Measurements from ENCODE around the gene SPATA32.

GRCh38 chr17:45291171-45291805 lies 29.4 kb upstream of the SPATA32 start:
- no peak for TF ChIP-seq POLR2A (IDR thresholded peaks at IDR 0.05)
- TF ChIP-seq, protein P1, sequence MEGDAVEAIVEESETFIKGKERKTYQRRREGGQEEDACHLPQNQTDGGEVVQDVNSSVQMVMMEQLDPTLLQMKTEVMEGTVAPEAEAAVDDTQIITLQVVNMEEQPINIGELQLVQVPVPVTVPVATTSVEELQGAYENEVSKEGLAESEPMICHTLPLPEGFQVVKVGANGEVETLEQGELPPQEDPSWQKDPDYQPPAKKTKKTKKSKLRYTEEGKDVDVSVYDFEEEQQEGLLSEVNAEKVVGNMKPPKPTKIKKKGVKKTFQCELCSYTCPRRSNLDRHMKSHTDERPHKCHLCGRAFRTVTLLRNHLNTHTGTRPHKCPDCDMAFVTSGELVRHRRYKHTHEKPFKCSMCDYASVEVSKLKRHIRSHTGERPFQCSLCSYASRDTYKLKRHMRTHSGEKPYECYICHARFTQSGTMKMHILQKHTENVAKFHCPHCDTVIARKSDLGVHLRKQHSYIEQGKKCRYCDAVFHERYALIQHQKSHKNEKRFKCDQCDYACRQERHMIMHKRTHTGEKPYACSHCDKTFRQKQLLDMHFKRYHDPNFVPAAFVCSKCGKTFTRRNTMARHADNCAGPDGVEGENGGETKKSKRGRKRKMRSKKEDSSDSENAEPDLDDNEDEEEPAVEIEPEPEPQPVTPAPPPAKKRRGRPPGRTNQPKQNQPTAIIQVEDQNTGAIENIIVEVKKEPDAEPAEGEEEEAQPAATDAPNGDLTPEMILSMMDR (IDR thresholded peaks at IDR 0.05) = no peak
